WTC11 (cell line): ENCODE results near the gene PAK6. TPM values are rescaled to one million over a fixed set of nuclear protein-coding genes. Genes with fewer than 3 reads are reported as not detected.

Experiments
- ATAC-seq: fragments of 200-7000 bp; cut with Tn5 transposase; 2 replicates; pipeline ENCODE4 v1.10.0; 2021; ENCODE audit warnings: mild to moderate bottlenecking, moderate library complexity
- CTCF ChIA-PET: fragments of 300-600 bp; sonication (Branson Sonifier 250); formaldehyde crosslinking; loops from one replicate; lab custom pipeline; 2021; ENCODE audit warnings: antibody characterized with exemption; lab: Charles Lee
- POLR2A ChIA-PET: fragments of 350-600 bp; sonication (Branson Sonifier 250); formaldehyde crosslinking; loops from one replicate; lab custom pipeline; 2021; ENCODE audit warnings: antibody characterized with exemption; lab: Charles Lee
- DNase-seq: peaks from one replicate; pipeline ENCODE4 v3.0.0; 2021; ENCODE audit warnings: low spot score
- H3K27ac Mint-ChIP-seq: 2 replicates; pipeline ENCODE4 v1.8.0; 2021; ENCODE audit warnings: mixed read lengths
- H3K27me3 Mint-ChIP-seq: 2 replicates; pipeline ENCODE4 v1.8.0; 2021; ENCODE audit warnings: low read depth, mild to moderate bottlenecking, moderate library complexity, mixed read lengths
- H3K36me3 Mint-ChIP-seq: 2 replicates; pipeline ENCODE4 v1.8.0; 2021; ENCODE audit warnings: mixed read lengths
- H3K4me1 Mint-ChIP-seq: 2 replicates; pipeline ENCODE4 v1.8.0; 2022; ENCODE audit warnings: mixed read lengths
- H3K4me3 Mint-ChIP-seq: 2 replicates; pipeline ENCODE4 v1.8.0; 2021; ENCODE audit warnings: mild to moderate bottlenecking, moderate library complexity, mixed read lengths
- H3K9me3 Mint-ChIP-seq: 2 replicates; pipeline ENCODE4 v1.8.0; 2021; ENCODE audit warnings: mixed read lengths
- ARID4B ChIP-seq: sonication (generic); formaldehyde crosslinking; IDR thresholded peaks from 2 replicates; pipeline ENCODE4 v1.8.0; 2023; ENCODE audit warnings: missing genetic modification reagents, mild to moderate bottlenecking, borderline replicate concordance
- ATF2 ChIP-seq: sonication (generic); formaldehyde crosslinking; IDR thresholded peaks from 2 replicates; pipeline ENCODE4 v1.8.1; 2022; ENCODE audit warnings: low read depth, missing genetic modification reagents, borderline replicate concordance
- E2F1 ChIP-seq: sonication (generic); formaldehyde crosslinking; IDR thresholded peaks from 2 replicates; pipeline ENCODE4 v1.8.0; 2022; ENCODE audit warnings: mild to moderate bottlenecking, missing genetic modification reagents
- GTF2I ChIP-seq: fragments of 250-450 bp; sonication (Bioruptor Pico); conservative IDR thresholded peaks from 2 replicates; pipeline ENCODE4 v1.4.0; 2021; ENCODE audit warnings: mild to moderate bottlenecking
- JAZF1 ChIP-seq: fragments of 250-450 bp; sonication (Bioruptor Pico); IDR thresholded peaks from 2 replicates; pipeline ENCODE4 v1.9.0; 2021; ENCODE audit warnings: moderate library complexity, mild to moderate bottlenecking, inconsistent platforms
- MXD4 ChIP-seq: fragments of 250-450 bp; sonication (Bioruptor Pico); IDR thresholded peaks from 2 replicates; pipeline ENCODE4 v1.8.0; 2021; ENCODE audit warnings: mild to moderate bottlenecking, moderate library complexity, borderline replicate concordance
- ZMAT4 ChIP-seq: fragments of 250-450 bp; sonication (Bioruptor Pico); IDR thresholded peaks from 2 replicates; pipeline ENCODE4 v1.9.0; 2021; ENCODE audit warnings: mild to moderate bottlenecking
- ZNF121 ChIP-seq: sonication (generic); formaldehyde crosslinking; IDR thresholded peaks from 2 replicates; pipeline ENCODE4 v1.8.0; 2023; ENCODE audit warnings: missing genetic modification reagents
- ZNF219 ChIP-seq: sonication (generic); formaldehyde crosslinking; IDR thresholded peaks from 2 replicates; pipeline ENCODE4 v1.8.0; 2023; ENCODE audit warnings: missing genetic modification reagents, mild to moderate bottlenecking, borderline replicate concordance
- total RNA-seq: library from RNA; stranded (reverse); gene quantifications from 3 replicates; pipeline ENCODE4 v1.2.3, GENCODE V29; 2021
- TF ChIP-seq, protein P1 (sequence below): sonication (generic); formaldehyde crosslinking; IDR thresholded peaks from 2 replicates; pipeline ENCODE4 v1.8.1; 2023; ENCODE audit warnings: mild to moderate bottlenecking, missing genetic modification reagents, borderline replicate concordance
- TF ChIP-seq, protein P2 (sequence below): sonication (generic); formaldehyde crosslinking; IDR thresholded peaks from 2 replicates; pipeline ENCODE4 v1.8.1; 2022; ENCODE audit warnings: low read depth, mild to moderate bottlenecking, moderate library complexity, missing genetic modification reagents, borderline replicate concordance

The PAK6 gene
- total RNA-seq, 1 experiment from 2014 or later = 11.7 TPM

DNA sequence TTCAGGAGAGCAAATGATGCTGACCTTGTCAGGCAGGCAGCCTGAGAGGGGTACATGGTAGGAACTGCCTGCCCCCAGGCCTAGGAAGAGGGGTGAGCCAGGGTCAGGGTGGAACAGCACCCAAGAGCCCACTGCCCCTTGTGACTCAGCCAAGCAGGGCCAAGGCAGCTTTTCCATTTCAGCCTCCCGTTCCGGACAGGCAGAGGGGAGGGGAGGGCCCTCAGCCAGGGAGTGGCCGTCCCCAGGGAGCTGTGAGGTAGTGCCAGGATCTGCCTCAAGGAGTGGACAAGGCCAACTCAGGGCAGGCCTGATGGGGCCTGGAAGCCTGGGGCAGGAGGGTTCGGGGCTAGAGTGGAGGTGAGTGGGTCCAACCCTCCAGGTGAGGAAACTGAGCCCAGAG, 49.1 kb downstream of the PAK6 start:
- no peaks in the 10 kb centered on the region for H3K36me3 Mint-ChIP-seq
- no peak for ATAC-seq
- no peak overlapping the region for H3K27ac Mint-ChIP-seq
- POLR2A ChIA-PET = no interaction called here
- peaks cover 30% of the 10 kb centered on the region for H3K4me1 Mint-ChIP-seq
- no peak overlapping the region for H3K4me3 Mint-ChIP-seq
- H3K9me3 Mint-ChIP-seq = no peaks in the 10 kb centered on the region
- peaks cover 62% of the 10 kb centered on the region for H3K27me3 Mint-ChIP-seq
- TF ChIP-seq, protein P1, sequence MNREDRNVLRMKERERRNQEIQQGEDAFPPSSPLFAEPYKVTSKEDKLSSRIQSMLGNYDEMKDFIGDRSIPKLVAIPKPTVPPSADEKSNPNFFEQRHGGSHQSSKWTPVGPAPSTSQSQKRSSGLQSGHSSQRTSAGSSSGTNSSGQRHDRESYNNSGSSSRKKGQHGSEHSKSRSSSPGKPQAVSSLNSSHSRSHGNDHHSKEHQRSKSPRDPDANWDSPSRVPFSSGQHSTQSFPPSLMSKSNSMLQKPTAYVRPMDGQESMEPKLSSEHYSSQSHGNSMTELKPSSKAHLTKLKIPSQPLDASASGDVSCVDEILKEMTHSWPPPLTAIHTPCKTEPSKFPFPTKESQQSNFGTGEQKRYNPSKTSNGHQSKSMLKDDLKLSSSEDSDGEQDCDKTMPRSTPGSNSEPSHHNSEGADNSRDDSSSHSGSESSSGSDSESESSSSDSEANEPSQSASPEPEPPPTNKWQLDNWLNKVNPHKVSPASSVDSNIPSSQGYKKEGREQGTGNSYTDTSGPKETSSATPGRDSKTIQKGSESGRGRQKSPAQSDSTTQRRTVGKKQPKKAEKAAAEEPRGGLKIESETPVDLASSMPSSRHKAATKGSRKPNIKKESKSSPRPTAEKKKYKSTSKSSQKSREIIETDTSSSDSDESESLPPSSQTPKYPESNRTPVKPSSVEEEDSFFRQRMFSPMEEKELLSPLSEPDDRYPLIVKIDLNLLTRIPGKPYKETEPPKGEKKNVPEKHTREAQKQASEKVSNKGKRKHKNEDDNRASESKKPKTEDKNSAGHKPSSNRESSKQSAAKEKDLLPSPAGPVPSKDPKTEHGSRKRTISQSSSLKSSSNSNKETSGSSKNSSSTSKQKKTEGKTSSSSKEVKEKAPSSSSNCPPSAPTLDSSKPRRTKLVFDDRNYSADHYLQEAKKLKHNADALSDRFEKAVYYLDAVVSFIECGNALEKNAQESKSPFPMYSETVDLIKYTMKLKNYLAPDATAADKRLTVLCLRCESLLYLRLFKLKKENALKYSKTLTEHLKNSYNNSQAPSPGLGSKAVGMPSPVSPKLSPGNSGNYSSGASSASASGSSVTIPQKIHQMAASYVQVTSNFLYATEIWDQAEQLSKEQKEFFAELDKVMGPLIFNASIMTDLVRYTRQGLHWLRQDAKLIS (CRISPR knock-in tag) = no peak
- no peak for TF ChIP-seq JAZF1
- TF ChIP-seq MXD4 (CRISPR knock-in tag) = no peak
- no peak for TF ChIP-seq ARID4B (CRISPR knock-in tag)
- TF ChIP-seq GTF2I = no peak
- TF ChIP-seq ZMAT4 (CRISPR knock-in tag) = no peak
- no peak for TF ChIP-seq ZNF121
- TF ChIP-seq ZNF219 = no peak
- TF ChIP-seq E2F1 (CRISPR knock-in tag) = no peak
- TF ChIP-seq, protein P2, sequence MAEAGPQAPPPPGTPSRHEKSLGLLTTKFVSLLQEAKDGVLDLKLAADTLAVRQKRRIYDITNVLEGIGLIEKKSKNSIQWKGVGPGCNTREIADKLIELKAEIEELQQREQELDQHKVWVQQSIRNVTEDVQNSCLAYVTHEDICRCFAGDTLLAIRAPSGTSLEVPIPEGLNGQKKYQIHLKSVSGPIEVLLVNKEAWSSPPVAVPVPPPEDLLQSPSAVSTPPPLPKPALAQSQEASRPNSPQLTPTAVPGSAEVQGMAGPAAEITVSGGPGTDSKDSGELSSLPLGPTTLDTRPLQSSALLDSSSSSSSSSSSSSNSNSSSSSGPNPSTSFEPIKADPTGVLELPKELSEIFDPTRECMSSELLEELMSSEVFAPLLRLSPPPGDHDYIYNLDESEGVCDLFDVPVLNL (CRISPR knock-in tag) = no peak
- TF ChIP-seq ATF2 (CRISPR knock-in tag) = no peak
- TF ChIP-seq, all 79 proteins: peak for 0
- no peak for DNase-seq
- CTCF ChIA-PET = interaction anchor here (0.6 to 13.0 kb wide), 6 partner anchors 9 to 302 kb away, joined by 3 to 341 read pairs (median 76); partner anchors contain the start of genes CCDC9B and PLCB2
